ENCODE measurements around the gene CELA2B. TPM values are rescaled to one million over a fixed set of nuclear protein-coding genes. Genes with fewer than 3 reads are reported as not detected.
"Not testable (repeated sequence)": the region's sequence is repeated elsewhere in the genome, so short reads cannot be mapped to it uniquely, and the experiment has no call there.

Gene CELA2B
- total RNA-seq, 3 donors from 2014 or later = not detected

- TF ChIP-seq CTCF (IDR thresholded peaks at IDR 0.05) = peak; percentile 93
Measured at GRCh38 chr1:15430787-15431570, 44.9 kb upstream of the CELA2B start.

GRCh38 chr1:15431571-15431948 lies 44.3 kb upstream of the CELA2B start:
- intact Hi-C loops (cut with DNase I, micrococcal nuclease) = loop anchor here (5.0 kb wide), 1 partner anchor 109 kb away; no protein-coding TSS in a partner anchor
- Histone ChIP-seq H3K4me3 (no peak overlapping the region), H3K4me1 (ENCODE audit: low read depth) (peaks cover 14% of the 10 kb centered on the region), H3K9me3 (no peaks in the 10 kb centered on the region), H3K36me3 (ENCODE audit: low read depth) (no peaks in the 10 kb centered on the region)
- no peak for DNase-seq
- no peak for ATAC-seq
- no peak for TF ChIP-seq CTCF (IDR thresholded peaks at IDR 0.05)

More at GRCh38 chr1:15430787-15431570, 44.9 kb upstream of the CELA2B start:
- intact Hi-C loops (cut with DNase I, micrococcal nuclease) = loop anchor here (5.0 kb wide), 1 partner anchor 109 kb away; no protein-coding TSS in a partner anchor
- DNase-seq (peak in 2 of 3 donors; percentile 89), ATAC-seq (peak; percentile 53)
- peaks cover 20% of the 10 kb centered on the region for H3K4me1 ChIP-seq (ENCODE audit: low read depth)
- no peak overlapping the region for H3K4me3 ChIP-seq
- no peaks in the 10 kb centered on the region for H3K9me3 ChIP-seq
- H3K36me3 ChIP-seq (ENCODE audit: low read depth) = no peaks in the 10 kb centered on the region

- DNase-seq (peak in 1 of 3 donors; percentile 59), ATAC-seq (peak; percentile 41)
- H3K4me1 ChIP-seq (ENCODE audit: low read depth) = peaks cover 6% of the 10 kb centered on the region
- no peak overlapping the region for H3K4me3 ChIP-seq
- intact Hi-C loops (cut with DNase I, micrococcal nuclease) = loop anchor here (5.0 kb wide), 1 partner anchor 110 kb away; no protein-coding TSS in a partner anchor
- H3K36me3 ChIP-seq (ENCODE audit: low read depth) = no peaks in the 10 kb centered on the region
- no peak for TF ChIP-seq CTCF (IDR thresholded peaks at IDR 0.05)
- no peaks in the 10 kb centered on the region for H3K9me3 ChIP-seq
Measured at GRCh38 chr1:15432324-15432723, 43.6 kb upstream of the CELA2B start.

- Histone ChIP-seq H3K36me3 (ENCODE audit: low read depth) (no peaks in the 10 kb centered on the region), H3K4me3 (no peak overlapping the region), H3K9me3 (no peaks in the 10 kb centered on the region), H3K4me1 (ENCODE audit: low read depth) (no peaks in the 10 kb centered on the region)
- intact Hi-C loops (cut with DNase I, micrococcal nuclease) = loop anchor here (5.0 kb wide), 1 partner anchor 111 kb away; no protein-coding TSS in a partner anchor
- ATAC-seq = no peak
- TF ChIP-seq CTCF (IDR thresholded peaks at IDR 0.05) = no peak
- no peak for DNase-seq
Measured at GRCh38 chr1:15433471-15433870, 42.4 kb upstream of the CELA2B start.

GRCh38 chr1:15434739-15435138 lies 41.2 kb upstream of the CELA2B start:
- intact Hi-C loops (cut with DNase I, micrococcal nuclease) = loop anchor here (5.0 kb wide), 1 partner anchor 112 kb away; no protein-coding TSS in a partner anchor
- H3K4me1 ChIP-seq (ENCODE audit: low read depth) = not testable (repeated sequence)

More at GRCh38 chr1:15434739-15435138, 41.2 kb upstream of the CELA2B start:
- not testable (repeated sequence) for H3K4me3 ChIP-seq; H3K9me3 ChIP-seq; H3K36me3 ChIP-seq (ENCODE audit: low read depth); DNase-seq; ATAC-seq
